ENCODE measurements around the gene PACRG. TPM values are rescaled to one million over a fixed set of nuclear protein-coding genes. Genes with fewer than 3 reads are reported as not detected.

PACRG gene
- total RNA-seq, 1 experiment from 2014 or later, result 0.44 TPM

DNA sequence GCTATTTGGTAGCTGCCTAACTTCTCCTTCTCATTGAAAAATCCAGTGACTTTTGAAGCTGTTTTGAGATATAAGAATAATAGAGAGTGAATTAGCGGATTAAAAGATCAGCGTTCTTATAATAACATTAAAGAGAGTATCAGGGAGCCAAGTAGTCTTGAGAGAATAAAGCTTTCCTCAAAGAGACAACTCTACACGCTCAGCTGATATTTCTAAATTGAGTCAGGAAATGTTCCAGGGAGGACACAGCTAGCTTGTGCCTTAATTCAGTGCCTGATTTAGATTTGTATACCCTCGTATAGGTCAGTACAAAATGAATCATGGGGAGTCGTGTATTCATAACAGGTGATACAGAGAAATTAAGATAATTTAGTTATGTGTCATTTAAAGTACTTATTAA lies 611.7 kb downstream of the PACRG start:
- TF ChIP-seq, protein P1, sequence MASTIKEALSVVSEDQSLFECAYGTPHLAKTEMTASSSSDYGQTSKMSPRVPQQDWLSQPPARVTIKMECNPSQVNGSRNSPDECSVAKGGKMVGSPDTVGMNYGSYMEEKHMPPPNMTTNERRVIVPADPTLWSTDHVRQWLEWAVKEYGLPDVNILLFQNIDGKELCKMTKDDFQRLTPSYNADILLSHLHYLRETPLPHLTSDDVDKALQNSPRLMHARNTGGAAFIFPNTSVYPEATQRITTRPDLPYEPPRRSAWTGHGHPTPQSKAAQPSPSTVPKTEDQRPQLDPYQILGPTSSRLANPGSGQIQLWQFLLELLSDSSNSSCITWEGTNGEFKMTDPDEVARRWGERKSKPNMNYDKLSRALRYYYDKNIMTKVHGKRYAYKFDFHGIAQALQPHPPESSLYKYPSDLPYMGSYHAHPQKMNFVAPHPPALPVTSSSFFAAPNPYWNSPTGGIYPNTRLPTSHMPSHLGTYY (CRISPR knock-in tag; IDR thresholded peaks at IDR 0.05), result no peak
- TF ChIP-seq, protein P2, sequence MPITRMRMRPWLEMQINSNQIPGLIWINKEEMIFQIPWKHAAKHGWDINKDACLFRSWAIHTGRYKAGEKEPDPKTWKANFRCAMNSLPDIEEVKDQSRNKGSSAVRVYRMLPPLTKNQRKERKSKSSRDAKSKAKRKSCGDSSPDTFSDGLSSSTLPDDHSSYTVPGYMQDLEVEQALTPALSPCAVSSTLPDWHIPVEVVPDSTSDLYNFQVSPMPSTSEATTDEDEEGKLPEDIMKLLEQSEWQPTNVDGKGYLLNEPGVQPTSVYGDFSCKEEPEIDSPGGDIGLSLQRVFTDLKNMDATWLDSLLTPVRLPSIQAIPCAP (CRISPR knock-in tag; IDR thresholded peaks at IDR 0.05), result no peak
- TF ChIP-seq CREM (CRISPR knock-in tag; IDR thresholded peaks at IDR 0.05) (no peak), TEAD4 (CRISPR knock-in tag; IDR thresholded peaks at IDR 0.05) (no peak), IRF2 (CRISPR knock-in tag; IDR thresholded peaks at IDR 0.05; ENCODE audit: borderline replicate concordance, low read depth) (no peak), FOXJ3 (CRISPR knock-in tag; IDR thresholded peaks at IDR 0.05; ENCODE audit: borderline replicate concordance) (no peak), SOX15 (CRISPR knock-in tag; IDR thresholded peaks at IDR 0.05) (no peak), ESRRA (CRISPR knock-in tag; IDR thresholded peaks at IDR 0.05; ENCODE audit: borderline replicate concordance) (no peak), SP1 (CRISPR knock-in tag; conservative IDR thresholded peaks at IDR 0.05) (no peak), FOXP1 (CRISPR knock-in tag; IDR thresholded peaks at IDR 0.05; ENCODE audit: borderline replicate concordance) (no peak), ZNF121 (CRISPR knock-in tag; IDR thresholded peaks at IDR 0.05) (no peak), JUN (CRISPR knock-in tag; IDR thresholded peaks at IDR 0.05) (no peak), ATF1 (CRISPR knock-in tag; IDR thresholded peaks at IDR 0.05) (no peak), ZBTB21 (CRISPR knock-in tag; IDR thresholded peaks at IDR 0.05; ENCODE audit: borderline replicate concordance) (no peak)
- TF ChIP-seq, protein P3, sequence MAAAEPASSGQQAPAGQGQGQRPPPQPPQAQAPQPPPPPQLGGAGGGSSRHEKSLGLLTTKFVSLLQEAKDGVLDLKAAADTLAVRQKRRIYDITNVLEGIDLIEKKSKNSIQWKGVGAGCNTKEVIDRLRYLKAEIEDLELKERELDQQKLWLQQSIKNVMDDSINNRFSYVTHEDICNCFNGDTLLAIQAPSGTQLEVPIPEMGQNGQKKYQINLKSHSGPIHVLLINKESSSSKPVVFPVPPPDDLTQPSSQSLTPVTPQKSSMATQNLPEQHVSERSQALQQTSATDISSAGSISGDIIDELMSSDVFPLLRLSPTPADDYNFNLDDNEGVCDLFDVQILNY (CRISPR knock-in tag; IDR thresholded peaks at IDR 0.05), result no peak
- TF ChIP-seq, protein P4, sequence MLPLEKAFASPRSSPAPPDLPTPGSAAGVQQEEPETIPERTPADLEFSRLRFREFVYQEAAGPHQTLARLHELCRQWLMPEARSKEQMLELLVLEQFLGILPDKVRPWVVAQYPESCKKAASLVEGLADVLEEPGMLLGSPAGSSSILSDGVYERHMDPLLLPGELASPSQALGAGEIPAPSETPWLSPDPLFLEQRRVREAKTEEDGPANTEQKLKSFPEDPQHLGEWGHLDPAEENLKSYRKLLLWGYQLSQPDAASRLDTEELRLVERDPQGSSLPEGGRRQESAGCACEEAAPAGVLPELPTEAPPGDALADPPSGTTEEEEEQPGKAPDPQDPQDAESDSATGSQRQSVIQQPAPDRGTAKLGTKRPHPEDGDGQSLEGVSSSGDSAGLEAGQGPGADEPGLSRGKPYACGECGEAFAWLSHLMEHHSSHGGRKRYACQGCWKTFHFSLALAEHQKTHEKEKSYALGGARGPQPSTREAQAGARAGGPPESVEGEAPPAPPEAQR (CRISPR knock-in tag; IDR thresholded peaks at IDR 0.05), result no peak
- TF ChIP-seq, protein P5, sequence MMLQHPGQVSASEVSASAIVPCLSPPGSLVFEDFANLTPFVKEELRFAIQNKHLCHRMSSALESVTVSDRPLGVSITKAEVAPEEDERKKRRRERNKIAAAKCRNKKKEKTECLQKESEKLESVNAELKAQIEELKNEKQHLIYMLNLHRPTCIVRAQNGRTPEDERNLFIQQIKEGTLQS (CRISPR knock-in tag; conservative IDR thresholded peaks at IDR 0.05), result no peak
- TF ChIP-seq, protein P6, sequence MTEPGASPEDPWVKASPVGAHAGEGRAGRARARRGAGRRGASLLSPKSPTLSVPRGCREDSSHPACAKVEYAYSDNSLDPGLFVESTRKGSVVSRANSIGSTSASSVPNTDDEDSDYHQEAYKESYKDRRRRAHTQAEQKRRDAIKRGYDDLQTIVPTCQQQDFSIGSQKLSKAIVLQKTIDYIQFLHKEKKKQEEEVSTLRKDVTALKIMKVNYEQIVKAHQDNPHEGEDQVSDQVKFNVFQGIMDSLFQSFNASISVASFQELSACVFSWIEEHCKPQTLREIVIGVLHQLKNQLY (CRISPR knock-in tag; IDR thresholded peaks at IDR 0.05), result no peak
- TF ChIP-seq, protein P7, sequence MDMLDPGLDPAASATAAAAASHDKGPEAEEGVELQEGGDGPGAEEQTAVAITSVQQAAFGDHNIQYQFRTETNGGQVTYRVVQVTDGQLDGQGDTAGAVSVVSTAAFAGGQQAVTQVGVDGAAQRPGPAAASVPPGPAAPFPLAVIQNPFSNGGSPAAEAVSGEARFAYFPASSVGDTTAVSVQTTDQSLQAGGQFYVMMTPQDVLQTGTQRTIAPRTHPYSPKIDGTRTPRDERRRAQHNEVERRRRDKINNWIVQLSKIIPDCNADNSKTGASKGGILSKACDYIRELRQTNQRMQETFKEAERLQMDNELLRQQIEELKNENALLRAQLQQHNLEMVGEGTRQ (CRISPR knock-in tag; IDR thresholded peaks at IDR 0.05), result no peak
- TF ChIP-seq, protein P8, sequence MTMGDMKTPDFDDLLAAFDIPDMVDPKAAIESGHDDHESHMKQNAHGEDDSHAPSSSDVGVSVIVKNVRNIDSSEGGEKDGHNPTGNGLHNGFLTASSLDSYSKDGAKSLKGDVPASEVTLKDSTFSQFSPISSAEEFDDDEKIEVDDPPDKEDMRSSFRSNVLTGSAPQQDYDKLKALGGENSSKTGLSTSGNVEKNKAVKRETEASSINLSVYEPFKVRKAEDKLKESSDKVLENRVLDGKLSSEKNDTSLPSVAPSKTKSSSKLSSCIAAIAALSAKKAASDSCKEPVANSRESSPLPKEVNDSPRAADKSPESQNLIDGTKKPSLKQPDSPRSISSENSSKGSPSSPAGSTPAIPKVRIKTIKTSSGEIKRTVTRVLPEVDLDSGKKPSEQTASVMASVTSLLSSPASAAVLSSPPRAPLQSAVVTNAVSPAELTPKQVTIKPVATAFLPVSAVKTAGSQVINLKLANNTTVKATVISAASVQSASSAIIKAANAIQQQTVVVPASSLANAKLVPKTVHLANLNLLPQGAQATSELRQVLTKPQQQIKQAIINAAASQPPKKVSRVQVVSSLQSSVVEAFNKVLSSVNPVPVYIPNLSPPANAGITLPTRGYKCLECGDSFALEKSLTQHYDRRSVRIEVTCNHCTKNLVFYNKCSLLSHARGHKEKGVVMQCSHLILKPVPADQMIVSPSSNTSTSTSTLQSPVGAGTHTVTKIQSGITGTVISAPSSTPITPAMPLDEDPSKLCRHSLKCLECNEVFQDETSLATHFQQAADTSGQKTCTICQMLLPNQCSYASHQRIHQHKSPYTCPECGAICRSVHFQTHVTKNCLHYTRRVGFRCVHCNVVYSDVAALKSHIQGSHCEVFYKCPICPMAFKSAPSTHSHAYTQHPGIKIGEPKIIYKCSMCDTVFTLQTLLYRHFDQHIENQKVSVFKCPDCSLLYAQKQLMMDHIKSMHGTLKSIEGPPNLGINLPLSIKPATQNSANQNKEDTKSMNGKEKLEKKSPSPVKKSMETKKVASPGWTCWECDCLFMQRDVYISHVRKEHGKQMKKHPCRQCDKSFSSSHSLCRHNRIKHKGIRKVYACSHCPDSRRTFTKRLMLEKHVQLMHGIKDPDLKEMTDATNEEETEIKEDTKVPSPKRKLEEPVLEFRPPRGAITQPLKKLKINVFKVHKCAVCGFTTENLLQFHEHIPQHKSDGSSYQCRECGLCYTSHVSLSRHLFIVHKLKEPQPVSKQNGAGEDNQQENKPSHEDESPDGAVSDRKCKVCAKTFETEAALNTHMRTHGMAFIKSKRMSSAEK (CRISPR knock-in tag; IDR thresholded peaks at IDR 0.05; ENCODE audit: borderline replicate concordance), result no peak
- no peak overlapping the region for H3K4me3 Mint-ChIP-seq
- H3K27me3 Mint-ChIP-seq (ENCODE audit: low read depth), result peaks cover 31% of the 10 kb centered on the region
- H3K27ac Mint-ChIP-seq, result no peak overlapping the region
- no peaks in the 10 kb centered on the region for H3K9me3 Mint-ChIP-seq
- no peaks in the 10 kb centered on the region for H3K36me3 Mint-ChIP-seq
- DNase-seq (ENCODE audit: low spot score) (no peak), ATAC-seq (no peak)
- peaks cover 35% of the 10 kb centered on the region for H3K4me1 Mint-ChIP-seq
- ChIA-PET CTCF (interaction anchor here (0.6 to 1.5 kb wide), 5 partner anchors 79 to 169 kb away, joined by 3 to 5 read pairs (median 3); no protein-coding TSS in a partner anchor), POLR2A (no interaction called here)
